Ishikawa (cell line): ENCODE measurements around the gene FAU.

Source experiments
- CEBPB ChIP-seq: IDR thresholded peaks from 2 replicates; pipeline ENCODE4 v1.6.1; 2012
- CREB1 ChIP-seq: IDR thresholded peaks from 2 replicates; pipeline ENCODE4 v1.6.1; 2012; ENCODE audit warnings: low read depth
- EGR1 ChIP-seq: IDR thresholded peaks from 2 replicates; pipeline ENCODE4 v1.6.1; 2012
- EP300 ChIP-seq: IDR thresholded peaks from 2 replicates; pipeline ENCODE4 v1.6.1; 2012; ENCODE audit warnings: borderline replicate concordance
- FOXM1 ChIP-seq: IDR thresholded peaks from 2 replicates; pipeline ENCODE4 v1.6.1; 2012; ENCODE audit warnings: low read depth, borderline replicate concordance
- MAX ChIP-seq: IDR thresholded peaks from 2 replicates; pipeline ENCODE4 v1.6.1; 2012
- NFIC ChIP-seq: IDR thresholded peaks from 2 replicates; pipeline ENCODE4 v1.6.1; 2012
- RAD21 ChIP-seq: IDR thresholded peaks from 2 replicates; pipeline ENCODE4 v1.6.1; 2012; ENCODE audit warnings: low read depth
- REST ChIP-seq: IDR thresholded peaks from 2 replicates; pipeline ENCODE4 v1.6.1; 2012; ENCODE audit warnings: low read depth, mild to moderate bottlenecking
- TAF1 ChIP-seq: IDR thresholded peaks from 2 replicates; pipeline ENCODE4 v1.6.1; 2012; ENCODE audit warnings: low read depth, mild to moderate bottlenecking
- TCF12 ChIP-seq: IDR thresholded peaks from 2 replicates; pipeline ENCODE4 v1.6.1; 2012; ENCODE audit warnings: low read depth
- TEAD4 ChIP-seq: IDR thresholded peaks from 2 replicates; pipeline ENCODE4 v1.6.1; 2012
- USF1 ChIP-seq: IDR thresholded peaks from 2 replicates; pipeline ENCODE4 v1.6.1; 2012
- YY1 ChIP-seq: IDR thresholded peaks from 2 replicates; pipeline ENCODE4 v1.6.1; 2012; ENCODE audit warnings: low read depth
- ZBTB7A ChIP-seq: IDR thresholded peaks from 2 replicates; pipeline ENCODE4 v1.6.1; 2012; ENCODE audit warnings: low read depth

The FAU gene

GRCh38 chr11:65083134-65083833 is 38.6 kb downstream of the FAU start:
- TF ChIP-seq TAF1 (no peak), REST (no peak), FOXM1 (no peak), EGR1 (no peak), USF1 (no peak), MAX (no peak), TEAD4 (no peak), CEBPB (no peak), EP300 (no peak), ZBTB7A (no peak), NFIC (no peak), CREB1 (no peak)

- TF ChIP-seq FOXM1 (no peak), YY1 (peak; percentile 47; the same call in 1 of the 2 replicates), EP300 (no peak)
Measured at GRCh38 chr11:65078786-65079342, 43.1 kb downstream of the FAU start.

GRCh38 chr11:65078151-65078550 is 43.8 kb downstream of the FAU start:
- TF ChIP-seq CREB1 (no peak), USF1 (no peak), NFIC (no peak), TAF1 (no peak), YY1 (no peak), RAD21 (peak; percentile 41), TEAD4 (no peak), EP300 (no peak)

- TF ChIP-seq EGR1, result no peak
- TF ChIP-seq YY1, result no peak
- TF ChIP-seq CREB1, result no peak
- no peak for TF ChIP-seq RAD21
- no peak for TF ChIP-seq EP300
- no peak for TF ChIP-seq CEBPB
- TF ChIP-seq MAX, result no peak
- TF ChIP-seq ZBTB7A, result no peak
- TF ChIP-seq FOXM1, result no peak
- no peak for TF ChIP-seq USF1
- TF ChIP-seq REST, result no peak
- TF ChIP-seq TEAD4, result no peak
- TF ChIP-seq NFIC, result no peak
Measured at GRCh38 chr11:65077451-65077850, 44.5 kb downstream of the FAU start.

- TF ChIP-seq CREB1 (no peak), NFIC (no peak), TEAD4 (no peak)
Measured at GRCh38 chr11:65072631-65072966, 49.3 kb downstream of the FAU start.

GRCh38 chr11:65071907-65072630 is 49.9 kb downstream of the FAU start:
- no peak for TF ChIP-seq CREB1
- no peak for TF ChIP-seq USF1
- no peak for TF ChIP-seq TCF12
- no peak for TF ChIP-seq MAX
- no peak for TF ChIP-seq TEAD4
- no peak for TF ChIP-seq NFIC
- TF ChIP-seq REST, result no peak
- no peak for TF ChIP-seq CEBPB
